H9 (cell line): ENCODE measurements around the gene CD47. TPM values are rescaled to one million over a fixed set of nuclear protein-coding genes. Genes with fewer than 3 reads are reported as not detected.

ENCODE experiments used
- DNase-seq: peaks from one replicate; pipeline ENCODE4 v3.0.0-alpha.2; 2017
- H2AFZ ChIP-seq: one replicate; pipeline ENCODE4 v1.6.1; 2013; ENCODE audit warnings: mild to moderate bottlenecking, low read length, control low read depth, moderate library complexity
- H2AK5ac ChIP-seq: 2 replicates; pipeline ENCODE4 v1.6.1; 2013; ENCODE audit warnings: low read length, control low read depth, mixed read lengths; ENCODE audit not compliant: insufficient read length
- H2BK120ac ChIP-seq: one replicate; pipeline ENCODE4 v1.6.1; 2013; ENCODE audit warnings: low read depth, mild to moderate bottlenecking, low read length, control low read depth, inconsistent platforms; ENCODE audit not compliant: poor library complexity, severe bottlenecking
- H2BK12ac ChIP-seq: 2 replicates; pipeline ENCODE4 v1.6.1; 2013; ENCODE audit warnings: low read length, control low read depth, mixed read lengths, low read depth; ENCODE audit not compliant: insufficient read length
- H2BK15ac ChIP-seq: 2 replicates; pipeline ENCODE4 v1.6.1; 2013; ENCODE audit warnings: low read depth, low read length, control low read depth
- H2BK20ac ChIP-seq: one replicate; pipeline ENCODE4 v1.6.1; 2013; ENCODE audit warnings: low read depth, mild to moderate bottlenecking, low read length, control low read depth, inconsistent platforms; ENCODE audit not compliant: poor library complexity, severe bottlenecking
- H2BK5ac ChIP-seq: 2 replicates; pipeline ENCODE4 v1.6.1; 2013; ENCODE audit warnings: low read length, control low read depth, mixed read lengths; ENCODE audit not compliant: insufficient read length
- H3K14ac ChIP-seq: 2 replicates; pipeline ENCODE4 v1.6.1; 2013; ENCODE audit warnings: low read length, control low read depth; ENCODE audit not compliant: insufficient read depth
- H3K18ac ChIP-seq: 2 replicates; pipeline ENCODE4 v1.6.1; 2013; ENCODE audit warnings: low read depth, mild to moderate bottlenecking, mixed read lengths, low read length, control low read depth; ENCODE audit not compliant: insufficient read length
- H3K23ac ChIP-seq: 2 replicates; pipeline ENCODE4 v1.6.1; 2013; ENCODE audit warnings: low read length, control low read depth, mixed read lengths, low read depth; ENCODE audit not compliant: insufficient read length
- H3K23me2 ChIP-seq: 2 replicates; pipeline ENCODE4 v1.6.1; 2013; ENCODE audit warnings: low read depth, mild to moderate bottlenecking, mixed read lengths, low read length, control low read depth; ENCODE audit not compliant: insufficient read length, poor library complexity, severe bottlenecking
- H3K27ac ChIP-seq: 2 replicates; pipeline ENCODE4 v1.5.1; 2013; ENCODE audit warnings: low read length, control low read depth, mixed read lengths, low read depth; ENCODE audit not compliant: insufficient read length
- H3K27me3 ChIP-seq: 2 replicates; pipeline ENCODE4 v1.6.1; 2013; ENCODE audit warnings: low read length, control low read depth, inconsistent platforms; ENCODE audit not compliant: insufficient read depth
- H3K4ac ChIP-seq: 2 replicates; pipeline ENCODE4 v1.6.1; 2013; ENCODE audit warnings: low read depth, mild to moderate bottlenecking, control low read depth, inconsistent platforms, low read length, moderate library complexity
- H3K4me1 ChIP-seq: 2 replicates; pipeline ENCODE4 v1.6.1; 2013; ENCODE audit warnings: low read length, control low read depth, inconsistent platforms; ENCODE audit not compliant: insufficient read depth
- H3K4me2 ChIP-seq: 2 replicates; pipeline ENCODE4 v1.6.1; 2013; ENCODE audit warnings: low read length, control low read depth, mixed read lengths; ENCODE audit not compliant: insufficient read length, insufficient read depth
- H3K56ac ChIP-seq: 2 replicates; pipeline ENCODE4 v1.6.1; 2013; ENCODE audit warnings: low read depth, mild to moderate bottlenecking, mixed read lengths, low read length, control low read depth; ENCODE audit not compliant: insufficient read length
- H3K79me1 ChIP-seq: 2 replicates; pipeline ENCODE4 v1.6.1; 2013; ENCODE audit warnings: low read depth, mild to moderate bottlenecking, moderate library complexity, low read length, control low read depth, inconsistent platforms; ENCODE audit not compliant: insufficient read depth, poor library complexity, severe bottlenecking
- H3K79me2 ChIP-seq: 2 replicates; pipeline ENCODE4 v1.6.1; 2013; ENCODE audit warnings: low read length, control low read depth, inconsistent platforms; ENCODE audit not compliant: insufficient read depth
- H3K9ac ChIP-seq: 2 replicates; pipeline ENCODE4 v1.6.1; 2013; ENCODE audit warnings: low read length, control low read depth, mixed read lengths; ENCODE audit not compliant: insufficient read length; ENCODE audit errors: extremely low read depth
- H3K9me3 ChIP-seq: one replicate; pipeline ENCODE4 v1.6.1; 2013; ENCODE audit warnings: low read depth, low read length, inconsistent platforms; ENCODE audit not compliant: control insufficient read depth
- H3T11ph ChIP-seq: one replicate; pipeline ENCODE4 v1.6.1; 2013; ENCODE audit warnings: mild to moderate bottlenecking, low read length, control low read depth, inconsistent platforms
- H4K20me1 ChIP-seq: one replicate; pipeline ENCODE4 v1.6.1; 2013; ENCODE audit not compliant: control insufficient read depth, insufficient read length, insufficient read depth
- H4K5ac ChIP-seq: 2 replicates; pipeline ENCODE4 v1.6.1; 2013; ENCODE audit warnings: low read depth, mild to moderate bottlenecking, mixed read lengths, low read length, control low read depth; ENCODE audit not compliant: insufficient read length
- H4K8ac ChIP-seq: replicated peaks from 2 replicates; pipeline ENCODE4 v1.6.1; 2013; ENCODE audit warnings: low read length, control low read depth, mixed read lengths, low read depth; ENCODE audit not compliant: insufficient read length
- H4K91ac ChIP-seq: 2 replicates; pipeline ENCODE4 v1.6.1; 2013; ENCODE audit warnings: low read depth, mild to moderate bottlenecking, moderate library complexity, mixed read lengths, low read length, control low read depth; ENCODE audit not compliant: insufficient read length
- H3K27ac Mint-ChIP-seq, 3 experiments: 2 replicates in 2 of 3; 3 replicates in 1 of 3; pipeline ENCODE4 v1.8.0; 2020 to 2021; ENCODE audit warnings: mixed read lengths in 3 of 3, mild to moderate bottlenecking in 1 of 3, moderate library complexity in 1 of 3
- H3K27me3 Mint-ChIP-seq: 2 replicates; pipeline ENCODE4 v1.8.0; 2021; ENCODE audit warnings: low read depth, mild to moderate bottlenecking, moderate library complexity, mixed read lengths
- H3K36me3 Mint-ChIP-seq, 3 experiments: 2 replicates in 2 of 3; 3 replicates in 1 of 3; pipeline ENCODE4 v1.8.0; 2020 to 2021; ENCODE audit warnings: low read depth in 3 of 3, mixed read lengths in 3 of 3; ENCODE audit not compliant: insufficient read depth in 1 of 3
- H3K4me1 Mint-ChIP-seq, 2 experiments: 2 replicates each; pipeline ENCODE4 v1.8.0; 2020; ENCODE audit warnings: mixed read lengths in 2 of 2
- H3K4me3 Mint-ChIP-seq, 2 experiments: 2 replicates in 1 of 2; 3 replicates in 1 of 2; pipeline ENCODE4 v1.8.0; 2020 to 2021; ENCODE audit warnings: mild to moderate bottlenecking in 2 of 2, mixed read lengths in 2 of 2, moderate library complexity in 1 of 2
- H3K9me3 Mint-ChIP-seq, 2 experiments: 2 replicates in 1 of 2; 3 replicates in 1 of 2; pipeline ENCODE4 v1.8.0; 2020; ENCODE audit warnings: mild to moderate bottlenecking in 2 of 2, mixed read lengths in 2 of 2, moderate library complexity in 1 of 2
- WGBS: extraction: QIAGEN DNeasy Blood & Tissue Kit; methylation state at CpG from one replicate; pipeline ENCODE4 v1.1.7; 2013; ENCODE audit warnings: missing lambda C conversion rate, low lambda C conversion rate, mixed read lengths; ENCODE audit not compliant: insufficient read length; ENCODE audit errors: extremely low coverage; 5-methylcytosine and 5-hydroxymethylcytosine counted together
- total RNA-seq: library from RNA; stranded (reverse); gene quantifications from 2 replicates; pipeline ENCODE4 v1.2.1, GENCODE V29; 2021
- TF ChIP-seq, protein P1 (sequence below): fragments of 200-600 bp; sonication (generic); conservative IDR thresholded peaks from 3 replicates; pipeline ENCODE4 v1.8.0; 2021; ENCODE audit warnings: antibody characterized with exemption, mild to moderate bottlenecking

CD47 gene
- total RNA-seq, 1 experiment from 2014 or later, result 15.4 TPM

DNA sequence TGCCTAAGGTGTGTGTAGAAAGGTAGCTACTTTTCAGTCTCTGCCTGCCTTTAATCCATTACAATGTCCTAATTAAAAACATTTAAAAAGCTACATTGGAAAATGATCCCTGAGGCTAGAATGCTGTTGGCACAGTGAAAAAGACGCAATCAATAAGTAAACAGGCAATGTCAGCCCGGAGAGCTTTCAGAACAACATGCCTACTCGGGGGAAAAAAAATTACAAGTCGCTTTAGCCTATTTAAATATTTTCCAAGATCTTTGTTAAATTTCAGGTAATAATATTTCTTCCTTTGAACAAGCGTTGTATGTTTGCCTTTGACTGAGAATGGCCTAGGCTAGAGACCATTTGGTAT lies 46.6 kb upstream of the CD47 start:
- no peak overlapping the region for H3T11ph ChIP-seq
- H3K4ac ChIP-seq, result no peak overlapping the region
- TF ChIP-seq, protein P1, sequence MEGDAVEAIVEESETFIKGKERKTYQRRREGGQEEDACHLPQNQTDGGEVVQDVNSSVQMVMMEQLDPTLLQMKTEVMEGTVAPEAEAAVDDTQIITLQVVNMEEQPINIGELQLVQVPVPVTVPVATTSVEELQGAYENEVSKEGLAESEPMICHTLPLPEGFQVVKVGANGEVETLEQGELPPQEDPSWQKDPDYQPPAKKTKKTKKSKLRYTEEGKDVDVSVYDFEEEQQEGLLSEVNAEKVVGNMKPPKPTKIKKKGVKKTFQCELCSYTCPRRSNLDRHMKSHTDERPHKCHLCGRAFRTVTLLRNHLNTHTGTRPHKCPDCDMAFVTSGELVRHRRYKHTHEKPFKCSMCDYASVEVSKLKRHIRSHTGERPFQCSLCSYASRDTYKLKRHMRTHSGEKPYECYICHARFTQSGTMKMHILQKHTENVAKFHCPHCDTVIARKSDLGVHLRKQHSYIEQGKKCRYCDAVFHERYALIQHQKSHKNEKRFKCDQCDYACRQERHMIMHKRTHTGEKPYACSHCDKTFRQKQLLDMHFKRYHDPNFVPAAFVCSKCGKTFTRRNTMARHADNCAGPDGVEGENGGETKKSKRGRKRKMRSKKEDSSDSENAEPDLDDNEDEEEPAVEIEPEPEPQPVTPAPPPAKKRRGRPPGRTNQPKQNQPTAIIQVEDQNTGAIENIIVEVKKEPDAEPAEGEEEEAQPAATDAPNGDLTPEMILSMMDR, result no peak
- H2BK12ac ChIP-seq, result no peak overlapping the region
- no peak overlapping the region for H2BK15ac ChIP-seq
- no peak overlapping the region for H3K23ac ChIP-seq
- no peaks in the 10 kb centered on the region for H3K27me3 ChIP-seq
- no peaks in the 10 kb centered on the region for H3K4me1 ChIP-seq
- H4K5ac ChIP-seq, result no peak overlapping the region
- Mint-ChIP-seq H3K9me3 (no peaks in the 10 kb centered on the region), H3K36me3 (no peaks in the 10 kb centered on the region), H3K27me3 (no peaks in the 10 kb centered on the region; the same call in 1 of the 2 replicates), H3K4me1 (peaks cover 4 to 12% of the 10 kb centered on the region in 2 experiments), H3K27ac (no peak overlapping the region), H3K4me3 (no peak overlapping the region)
- H4K91ac ChIP-seq, result no peak overlapping the region
- H3K79me2 ChIP-seq, result no peaks in the 10 kb centered on the region
- H4K20me1 ChIP-seq, result no peaks in the 10 kb centered on the region
- no peak overlapping the region for H3K4me2 ChIP-seq
- no peak overlapping the region for H3K27ac ChIP-seq
- H3K9ac ChIP-seq, result no peak overlapping the region
- H3K18ac ChIP-seq, result no peak overlapping the region
- WGBS, result no CpG with 5 or more reads among the region's 5 CpGs
- H2BK20ac ChIP-seq, result no peak overlapping the region
- H3K79me1 ChIP-seq, result no peaks in the 10 kb centered on the region
- no peak overlapping the region for H2BK120ac ChIP-seq
- H3K14ac ChIP-seq, result no peak overlapping the region
- H2AFZ ChIP-seq, result no peak overlapping the region
- H2AK5ac ChIP-seq, result no peak overlapping the region
- H4K8ac ChIP-seq, result no peak overlapping the region
- no peak overlapping the region for H3K56ac ChIP-seq
- no peak overlapping the region for H2BK5ac ChIP-seq
- no peaks in the 10 kb centered on the region for H3K23me2 ChIP-seq
- H3K9me3 ChIP-seq, result no peaks in the 10 kb centered on the region
- no peak for DNase-seq
